Mesangial cell (primary cell): ENCODE results near the gene ACR. TPM values are rescaled to one million over a fixed set of nuclear protein-coding genes. Genes with fewer than 3 reads are reported as not detected.

Experiments used
- total RNA-seq: library from RNA; depleted of rRNA; stranded (reverse); fragments of >200 nt; gene quantifications from 2 replicates; pipeline ENCODE4 v1.2.3, GENCODE V29; 2015

ACR gene
- total RNA-seq = not detected in 2 replicates

DNA sequence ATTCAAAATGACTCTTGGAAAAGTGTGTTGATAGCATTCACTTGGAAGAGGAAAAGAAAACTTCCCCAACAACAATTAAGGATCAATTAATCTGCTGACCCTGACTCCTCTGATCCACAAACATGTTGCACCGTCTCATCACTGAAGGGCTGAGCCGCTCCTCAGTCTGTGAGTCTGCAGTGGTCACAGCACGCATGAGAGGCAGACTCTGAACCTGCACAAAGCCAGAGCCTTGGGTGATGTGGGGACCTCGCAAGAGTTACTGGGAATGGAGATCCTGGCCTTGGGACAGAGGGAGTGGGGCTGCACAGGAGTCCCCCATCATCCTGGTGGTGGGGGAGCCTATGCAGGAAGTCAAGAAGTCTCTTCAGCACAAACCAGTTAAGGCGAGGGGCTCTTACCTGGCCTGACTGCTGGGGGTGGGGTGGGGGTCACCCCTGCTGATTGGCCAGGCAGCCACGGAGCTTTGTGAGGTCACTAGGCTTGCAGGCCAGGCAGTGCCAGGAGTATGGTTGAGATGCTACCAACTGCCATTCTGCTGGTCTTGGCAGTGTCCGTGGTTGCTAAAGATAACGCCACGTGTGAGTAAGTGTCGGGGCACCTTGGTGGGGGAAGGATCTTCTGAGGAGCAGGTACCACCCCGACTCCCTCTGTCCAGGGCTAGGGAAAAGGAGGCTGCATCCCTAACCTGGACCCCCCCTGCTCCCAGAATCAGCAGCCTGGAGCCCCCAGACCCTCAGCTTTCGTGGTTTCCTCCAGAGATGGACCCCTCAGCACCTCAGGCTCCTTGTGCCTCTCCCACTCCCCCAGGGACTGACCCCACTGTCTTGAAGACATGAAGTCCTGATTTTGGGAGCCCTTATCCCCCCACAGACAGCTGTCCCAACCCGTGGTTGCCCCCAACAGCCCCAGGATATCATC is at the start of gene ACR:
TSS of gene ACR (plus strand) at position 477 of the 921 bp plus-strand sequence. CDS start at position 509, 32 bp downstream.

DNA sequence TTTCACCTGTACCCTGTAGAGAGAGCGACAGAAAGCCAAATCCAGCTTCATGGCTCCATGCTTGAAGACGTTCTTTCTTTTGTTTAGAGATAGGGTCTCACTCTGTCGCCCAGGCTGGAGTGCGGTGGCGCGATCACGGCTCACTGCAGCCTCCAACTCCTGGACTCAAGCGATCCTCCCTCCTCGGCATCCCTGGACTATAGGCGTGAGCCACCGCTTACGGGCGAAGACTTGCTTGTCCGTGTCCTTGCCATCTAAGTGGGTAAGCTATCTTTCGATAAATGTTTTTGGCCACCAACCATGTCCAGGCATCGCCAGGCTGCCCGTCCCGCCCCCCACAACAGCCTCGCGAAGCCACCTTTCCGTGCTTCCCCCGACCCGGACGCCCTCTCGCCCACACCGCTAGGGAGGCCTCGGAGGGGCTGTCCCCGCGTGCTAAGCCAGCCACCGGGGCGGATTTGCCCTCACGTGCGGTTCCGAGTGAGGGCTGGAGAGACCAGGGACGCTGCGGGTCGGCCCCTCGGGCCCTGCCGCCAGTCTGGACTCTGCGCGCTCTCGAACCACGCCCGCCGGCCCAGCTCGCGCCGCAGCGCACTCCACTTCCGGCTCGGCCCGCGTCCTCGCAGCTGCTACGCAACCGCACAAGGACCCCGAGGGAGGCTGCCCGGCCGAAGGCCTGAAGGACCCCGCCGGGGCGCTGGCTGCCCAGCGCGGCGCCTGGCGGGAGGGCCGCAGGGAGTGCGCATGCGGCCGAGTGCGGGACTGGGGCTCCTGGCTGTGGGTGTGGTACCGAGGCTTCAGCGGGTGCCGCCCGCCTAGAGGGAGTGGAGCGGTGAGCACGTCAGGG is 45.3 kb downstream of the ACR start, which contains the start of gene RABL2B:
TSS of gene RABL2B (minus strand) at position 604 of the 847 bp plus-strand sequence. CDS start 1,342 bp downstream, outside the sequence.

Other genes starting within 250 kb of the ACR start
- gene LMF2, start 230.5 kb upstream of the ACR start, total RNA-seq = 102 and 128 TPM in 2 replicates
- gene NCAPH2, start 230.0 kb upstream of the ACR start, total RNA-seq = 27.3 and 81.8 TPM in 2 replicates
- gene SCO2, start 212.6 kb upstream of the ACR start, total RNA-seq = 0.33 and 2.7 TPM in 2 replicates
- gene TYMP, start 208.2 kb upstream of the ACR start, total RNA-seq = 11.9 and 37.3 TPM in 2 replicates
- gene KLHDC7B, start 192.3 kb upstream of the ACR start, total RNA-seq = 0.16 and 1.3 TPM in 2 replicates
- not detected in 2 replicates for gene SYCE3, start 175.3 kb upstream of the ACR start, total RNA-seq
- gene CPT1B, start 159.8 kb upstream of the ACR start, total RNA-seq = 1.9 TPM in 1 of 2 replicates, not detected in the other
- gene CHKB, start 155.4 kb upstream of the ACR start, total RNA-seq = 36.7 and 69.5 TPM in 2 replicates
- gene MAPK8IP2, start 137.4 kb upstream of the ACR start, total RNA-seq = 0.33 and 1.0 TPM in 2 replicates
- gene ARSA, start 110.1 kb upstream of the ACR start, total RNA-seq = 20.9 and 59.3 TPM in 2 replicates
- gene SHANK3, start 65.4 kb upstream of the ACR start, total RNA-seq = 2.3 and 4.9 TPM in 2 replicates
- gene RABL2B, start 45.4 kb downstream of the ACR start, total RNA-seq = 16.5 and 18.1 TPM in 2 replicates